Breast epithelium (tissue), 4 donors: ENCODE measurements around the gene IL12RB1. TPM values are rescaled to one million over a fixed set of nuclear protein-coding genes. Genes with fewer than 3 reads are reported as not detected.
"Not testable (repeated sequence)": the region's sequence is repeated elsewhere in the genome, so short reads cannot be mapped to it uniquely, and the experiment has no call there.

ENCODE experiments used
- DNase-seq, 2 donors: peaks; one replicate each; pipeline ENCODE4 v3.0.0-alpha.2; 2019; ENCODE audit warnings: low spot score in 2 of 2
- H3K27ac ChIP-seq, 2 donors: fragments of 200-600 bp; sonication (generic) in 1 of 2; one replicate each; pipeline ENCODE4 v1.5.1; 2016 to 2019; ENCODE audit warnings: mild to moderate bottlenecking in 1 of 2
- H3K27me3 ChIP-seq, 2 donors: fragments of 200-600 bp; sonication (generic) in 1 of 2; one replicate each; pipeline versions ENCODE4 v1.5.1 to v1.6.0; 2017 to 2019; ENCODE audit warnings: control low read depth in 1 of 2, mild to moderate bottlenecking in 1 of 2
- H3K36me3 ChIP-seq: fragments of 200-600 bp; one replicate; pipeline ENCODE4 v1.5.1; 2019
- H3K4me1 ChIP-seq, 2 donors: fragments of 200-600 bp; sonication (generic); one replicate each; pipeline ENCODE4 v1.5.1; 2016 to 2019; ENCODE audit warnings: control low read depth in 1 of 2
- H3K4me3 ChIP-seq, 3 donors: fragments of 200-600 bp; sonication (generic); 1 replicate in 2 of 3; 2 replicates in 1 of 3; pipeline ENCODE4 v1.5.1; 2016 to 2019; ENCODE audit warnings: mild to moderate bottlenecking in 3 of 3, moderate library complexity in 2 of 3
- H3K9me3 ChIP-seq, 2 donors: fragments of 200-600 bp; sonication (generic) in 1 of 2; one replicate each; pipeline ENCODE4 v1.5.1; 2016 to 2019; ENCODE audit warnings: control low read depth in 1 of 2
- CTCF ChIP-seq, 3 donors: fragments of 450-650 bp; IDR thresholded peaks; one replicate each; pipeline ENCODE4 v1.5.1; 2016 to 2017; ENCODE audit warnings: antibody characterized with exemption in 3 of 3, mild to moderate bottlenecking in 3 of 3, moderate library complexity in 3 of 3
- POLR2A ChIP-seq: fragments of 450-650 bp; IDR thresholded peaks from one replicate; pipeline ENCODE4 v1.6.1; 2016; ENCODE audit warnings: antibody characterized with exemption, mild to moderate bottlenecking, moderate library complexity
- POLR2AphosphoS5 ChIP-seq, 3 donors: sonication (generic); formaldehyde crosslinking; IDR thresholded peaks; one replicate each; pipeline ENCODE4 v1.6.1; 2017; ENCODE audit warnings: antibody characterized with exemption in 3 of 3
- intact Hi-C: fragments of 100-400 bp; cut with DNase I; formaldehyde crosslinking; loops from one replicate; pipeline ENCODE4 v1.15.1; 2023; ENCODE audit warnings: low total_unique reads
- total RNA-seq, 3 donors: library from RNA; depleted of rRNA; stranded (reverse); fragments of >200 nt; gene quantifications; one replicate each; pipeline ENCODE4 v1.1.0, GENCODE V29; 2016

The IL12RB1 gene
- total RNA-seq, 3 donors from 2014 or later, result 0.98 to 2.1 (median 1.6) TPM

DNA sequence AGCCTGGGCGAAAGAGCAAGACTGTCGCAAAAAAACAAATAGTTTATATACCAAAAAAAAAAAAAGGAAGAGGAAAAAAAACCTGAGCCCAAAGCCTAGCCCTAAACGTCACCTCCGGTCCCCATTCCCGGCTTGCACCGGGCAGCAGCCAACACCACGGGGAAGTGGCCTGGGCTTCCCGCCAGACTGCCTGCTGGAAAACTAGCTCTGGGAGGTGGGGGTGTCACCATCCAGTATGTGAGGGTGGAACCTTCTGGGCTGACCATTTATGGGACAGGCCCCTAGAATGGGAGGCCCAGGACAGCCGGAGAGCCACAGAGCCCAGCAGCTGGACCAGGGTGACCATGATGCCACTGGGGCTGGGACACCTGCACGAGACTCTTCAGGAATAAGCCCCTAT, 37.3 kb downstream of the IL12RB1 start:
- DNase-seq, result peak; percentile 64 to 77
- no peak for TF ChIP-seq POLR2A
- peak in 2 of 3 donors; percentile 48 to 60 for TF ChIP-seq POLR2AphosphoS5 (IDR thresholded peaks at IDR 0.05)
- Histone ChIP-seq H3K4me3 (no peak overlapping the region), H3K36me3 (no peaks in the 10 kb centered on the region), H3K9me3 (no peaks in the 10 kb centered on the region), H3K27me3 (no peaks in the 10 kb centered on the region), H3K4me1 (peaks cover 5 to 11% of the 10 kb centered on the region in 2 donors), H3K27ac (peak overlapping the region; percentile 69 to 87)
- intact Hi-C loops, result no loop called here

DNA sequence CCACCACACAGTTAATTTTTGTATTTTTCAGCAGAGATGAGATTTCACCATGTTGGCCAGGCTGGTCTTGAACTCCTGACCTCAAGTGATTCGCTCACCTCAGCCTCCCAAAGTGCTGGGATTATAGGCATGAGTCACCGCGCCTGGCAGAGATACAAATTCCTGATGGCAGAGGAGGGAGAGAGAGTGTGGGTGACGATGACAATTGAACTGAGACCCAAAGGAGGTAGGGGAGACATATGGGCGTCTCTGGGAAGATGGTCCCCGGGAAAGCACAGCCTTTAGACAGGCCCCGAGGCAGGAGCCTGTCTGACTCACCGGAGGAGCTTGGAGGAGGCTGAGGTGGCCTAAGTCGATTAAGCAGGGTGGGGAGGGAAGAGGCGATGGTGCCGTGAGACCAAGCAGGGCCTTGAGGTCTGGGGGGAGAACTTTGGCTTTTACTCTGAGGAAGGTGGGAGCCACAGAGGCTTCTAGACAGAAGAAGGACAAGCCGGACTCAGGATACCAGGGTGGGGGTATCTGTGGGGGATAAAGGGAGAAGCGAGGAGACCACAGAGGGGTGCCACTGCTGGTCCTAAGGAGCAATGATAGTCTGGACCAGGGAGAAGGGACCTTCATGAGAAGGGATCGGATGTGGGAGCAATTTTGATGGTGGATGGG, 40.5 kb downstream of the IL12RB1 start:
- intact Hi-C loops, result no loop called here
- no peaks in the 10 kb centered on the region for H3K9me3 ChIP-seq
- peak overlapping the region; percentile 82 to 87 for H3K27ac ChIP-seq
- no peaks in the 10 kb centered on the region for H3K36me3 ChIP-seq
- DNase-seq, result peak in 1 of 2 donors; percentile 70
- H3K4me1 ChIP-seq, result peaks cover 5 to 7% of the 10 kb centered on the region in 2 donors
- TF ChIP-seq POLR2AphosphoS5 (IDR thresholded peaks at IDR 0.05), result peak in 2 of 3 donors; percentile 8 to 51
- TF ChIP-seq POLR2A, result no peak
- no peaks in the 10 kb centered on the region for H3K27me3 ChIP-seq
- H3K4me3 ChIP-seq, result no peak overlapping the region

DNA sequence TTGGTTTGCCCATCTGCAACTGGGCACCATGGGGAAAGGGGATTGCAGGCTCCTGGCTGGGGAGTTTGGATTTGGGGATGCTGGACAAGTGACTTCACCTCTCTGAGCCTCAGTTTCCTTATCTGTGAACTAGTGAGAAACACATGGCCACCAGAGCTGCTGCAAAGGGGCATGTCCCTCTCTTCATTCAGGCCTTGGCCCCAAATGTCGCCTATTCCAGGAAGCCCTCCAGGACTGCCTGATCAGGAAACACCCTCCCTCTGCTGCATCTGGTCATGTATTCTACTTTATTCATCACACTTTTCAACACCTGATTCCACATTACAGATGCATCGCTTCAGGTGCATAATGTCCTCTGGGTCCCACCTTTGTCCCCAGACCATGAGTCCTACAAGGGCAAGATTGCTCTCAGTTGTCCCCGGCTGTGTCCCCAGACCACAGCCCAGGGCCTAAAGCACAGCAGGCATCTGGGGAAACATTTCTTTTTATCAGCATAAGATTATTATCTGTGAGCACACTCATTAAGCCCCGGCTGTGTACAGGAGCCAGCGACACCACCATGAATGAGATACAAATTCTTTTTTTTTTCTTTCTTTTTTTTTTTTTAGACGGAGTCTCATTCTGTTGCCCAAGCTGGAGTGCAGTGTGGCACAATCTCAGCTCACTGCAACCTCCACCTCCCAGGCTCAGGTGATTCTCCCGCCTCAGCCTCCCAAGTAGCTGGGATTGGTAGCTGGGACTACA, 41.3 kb downstream of the IL12RB1 start:
- H3K4me3 ChIP-seq, result peak overlapping the region; percentile 40 to 67 (median 46)
- intact Hi-C loops, result no loop called here
- H3K4me1 ChIP-seq, result peaks cover 5 to 7% of the 10 kb centered on the region in 2 donors
- TF ChIP-seq POLR2A (no peak), POLR2AphosphoS5 (IDR thresholded peaks at IDR 0.05) (no peak), CTCF (IDR thresholded peaks at IDR 0.05) (no peak)
- H3K27me3 ChIP-seq, result no peaks in the 10 kb centered on the region
- peaks cover 0 to 3% of the 10 kb centered on the region in 2 donors for H3K9me3 ChIP-seq
- H3K27ac ChIP-seq, result peak overlapping the region; percentile 82 to 87
- DNase-seq, result no peak
- no peaks in the 10 kb centered on the region for H3K36me3 ChIP-seq

GRCh38 chr19:18044825-18045304, 41.9 kb downstream of the IL12RB1 start:
- Histone ChIP-seq H3K4me1 (peaks cover 5 to 7% of the 10 kb centered on the region in 2 donors), H3K9me3 (peaks cover 0 to 4% of the 10 kb centered on the region in 2 donors), H3K4me3 (peak overlapping the region; percentile 40 to 67 (median 46)), H3K27ac (peak overlapping the region; percentile 82 to 87), H3K36me3 (no peaks in the 10 kb centered on the region), H3K27me3 (no peaks in the 10 kb centered on the region)
- peak; percentile 73 to 82 for DNase-seq
- no peak for TF ChIP-seq POLR2A
- peak in 2 of 3 donors; percentile 15 to 60 for TF ChIP-seq POLR2AphosphoS5 (IDR thresholded peaks at IDR 0.05)
- TF ChIP-seq CTCF (IDR thresholded peaks at IDR 0.05), result no peak
- intact Hi-C loops, result no loop called here

DNA sequence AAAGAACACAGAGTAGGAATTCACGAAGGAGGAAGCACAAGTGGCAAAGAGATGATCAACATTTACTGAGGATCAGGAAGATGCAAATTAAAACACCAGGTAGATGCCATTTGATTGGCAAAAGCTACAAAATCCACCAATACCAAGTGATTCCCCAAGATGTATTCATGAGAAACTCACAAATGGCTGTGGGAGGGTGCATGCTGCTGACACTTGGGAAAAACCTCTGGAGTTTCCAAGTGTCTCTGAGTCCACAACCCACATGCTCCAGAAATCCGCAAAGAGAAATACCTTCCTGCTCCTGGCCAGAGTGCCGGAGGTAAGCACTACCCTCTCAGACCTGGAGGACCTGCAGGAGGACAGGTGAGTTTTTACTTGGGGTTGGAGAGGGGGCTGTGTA, 43.1 kb downstream of the IL12RB1 start:
- Histone ChIP-seq H3K4me3 (no peak overlapping the region), H3K9me3 (peaks cover 0 to 4% of the 10 kb centered on the region in 2 donors), H3K27ac (no peak overlapping the region), H3K36me3 (no peaks in the 10 kb centered on the region), H3K27me3 (no peaks in the 10 kb centered on the region), H3K4me1 (peaks cover 5 to 7% of the 10 kb centered on the region in 2 donors)
- TF ChIP-seq CTCF (IDR thresholded peaks at IDR 0.05), result no peak
- TF ChIP-seq POLR2A, result no peak
- no peak for TF ChIP-seq POLR2AphosphoS5 (IDR thresholded peaks at IDR 0.05)
- no peak for DNase-seq
- intact Hi-C loops, result no loop called here

- H3K27ac ChIP-seq, result no peak overlapping the region
- no peak overlapping the region for H3K4me3 ChIP-seq
- H3K36me3 ChIP-seq, result no peaks in the 10 kb centered on the region
- peaks cover 5 to 7% of the 10 kb centered on the region in 2 donors for H3K4me1 ChIP-seq
- DNase-seq, result no peak
- no peaks in the 10 kb centered on the region for H3K27me3 ChIP-seq
- intact Hi-C loops, result no loop called here
- peaks cover 0 to 4% of the 10 kb centered on the region in 2 donors for H3K9me3 ChIP-seq
- TF ChIP-seq POLR2A (no peak), CTCF (IDR thresholded peaks at IDR 0.05) (no peak), POLR2AphosphoS5 (IDR thresholded peaks at IDR 0.05) (no peak)
These were observed 45.7 kb downstream of the IL12RB1 start for GRCh38 chr19:18041054-18041453.

DNA sequence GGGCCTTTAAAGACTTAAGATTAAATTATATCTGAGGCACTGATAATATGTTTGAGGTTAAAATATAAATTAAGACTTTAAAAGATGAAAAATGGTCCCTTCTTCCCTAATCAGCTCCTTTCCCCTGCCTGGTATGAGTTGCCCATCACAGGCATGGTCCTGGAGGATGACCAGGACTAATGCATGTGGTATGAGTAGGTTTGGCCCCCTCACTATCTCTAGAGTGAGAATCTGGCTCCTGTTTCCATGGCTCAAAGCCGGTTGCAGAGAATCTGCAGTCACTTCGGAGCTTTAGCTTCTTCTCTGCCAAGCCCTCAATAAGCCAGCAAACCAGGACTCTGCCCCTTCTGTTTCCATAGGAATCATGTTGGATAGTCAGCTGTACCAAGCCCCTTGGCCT, 54.6 kb downstream of the IL12RB1 start:
- H3K4me1 ChIP-seq, DNase-seq, intact Hi-C loops, H3K9me3 ChIP-seq, H3K36me3 ChIP-seq, H3K4me3 ChIP-seq, H3K27ac ChIP-seq, H3K27me3 ChIP-seq: not testable (repeated sequence)
